OCI-LY7 (cell line): ENCODE measurements around the gene BRMS1. TPM values are rescaled to one million over a fixed set of nuclear protein-coding genes. Genes with fewer than 3 reads are reported as not detected.

ENCODE experiments used
- BruUV-seq: library from RNA; stranded (reverse); fragments of 400-500 nt; replicated peaks from 2 replicates; lab custom pipeline; 2021; lab: Mats Ljungman, UMichigan
- CTCF ChIA-PET: fragments of 300-600 bp; sonication (Branson Sonifier 250); formaldehyde crosslinking; loops from one replicate; lab custom pipeline; 2022; ENCODE audit warnings: antibody characterized with exemption; ENCODE audit not compliant: unreplicated experiment; lab: Charles Lee
- POLR2A ChIA-PET: fragments of 300-600 bp; sonication (Branson Sonifier 250); formaldehyde crosslinking; loops from one replicate; lab custom pipeline; 2022; ENCODE audit warnings: antibody characterized with exemption; lab: Charles Lee
- DNase-seq: peaks from one replicate; pipeline ENCODE4 v3.0.0-alpha.2; 2015; ENCODE audit warnings: low spot score
- H2AFZ ChIP-seq: fragments of 200-600 bp; sonication (generic), shearing (Covaris generic); 2 replicates; pipeline ENCODE4 v1.6.1; 2014; ENCODE audit warnings: mild to moderate bottlenecking, antibody characterized with exemption, low read length, moderate library complexity
- H3K27ac ChIP-seq: fragments of 200-600 bp; sonication (generic); 2 replicates; pipeline ENCODE4 v1.5.1; 2014; ENCODE audit warnings: mixed run types, low read depth, mild to moderate bottlenecking, moderate library complexity, low read length, inconsistent platforms; ENCODE audit not compliant: poor library complexity, severe bottlenecking
- H3K36me3 ChIP-seq: fragments of 200-600 bp; sonication (generic); 2 replicates; pipeline ENCODE4 v1.6.1; 2014; ENCODE audit warnings: mild to moderate bottlenecking, antibody characterized with exemption, low read length, moderate library complexity, mixed read lengths; ENCODE audit not compliant: insufficient read depth
- H3K4me1 ChIP-seq: fragments of 200-600 bp; sonication (generic); 2 replicates; pipeline ENCODE4 v1.5.1; 2014; ENCODE audit warnings: mild to moderate bottlenecking, low read length; ENCODE audit not compliant: insufficient read depth, poor library complexity, severe bottlenecking
- H3K4me2 ChIP-seq: fragments of 200-600 bp; sonication (generic); 2 replicates; pipeline ENCODE4 v1.6.1; 2014; ENCODE audit warnings: mild to moderate bottlenecking, low read length
- H3K4me3 ChIP-seq: fragments of 200-600 bp; sonication (generic); 2 replicates; pipeline ENCODE4 v1.5.1; 2014; ENCODE audit warnings: mild to moderate bottlenecking, low read depth, low read length; ENCODE audit not compliant: poor library complexity, severe bottlenecking
- H3K79me2 ChIP-seq: fragments of 200-600 bp; sonication (generic); 2 replicates; pipeline ENCODE4 v1.6.1; 2016; ENCODE audit warnings: low read depth, mild to moderate bottlenecking, low read length, moderate library complexity, mixed read lengths; ENCODE audit not compliant: insufficient read depth
- H3K9me2 ChIP-seq: fragments of 200-600 bp; sonication (generic); 2 replicates; pipeline ENCODE4 v1.6.1; 2016; ENCODE audit warnings: mild to moderate bottlenecking, low read length, mixed read lengths; ENCODE audit not compliant: insufficient read depth
- H3K9me3 ChIP-seq: fragments of 200-600 bp; sonication (generic); 2 replicates; pipeline ENCODE4 v1.6.1; 2014; ENCODE audit warnings: mild to moderate bottlenecking, mixed run types, low read length, mixed read lengths
- H4K20me1 ChIP-seq: fragments of 200-600 bp; sonication (generic); 2 replicates; pipeline ENCODE4 v1.6.1; 2014; ENCODE audit warnings: mild to moderate bottlenecking, antibody characterized with exemption, low read length, moderate library complexity, mixed read lengths; ENCODE audit not compliant: insufficient read depth
- EZH2phosphoT487 ChIP-seq: fragments of 200-600 bp; sonication (generic); IDR thresholded peaks from 2 replicates; pipeline ENCODE4 v1.6.1; 2018; ENCODE audit warnings: low read depth, borderline replicate concordance, mild to moderate bottlenecking, mixed run types, antibody characterized with exemption, low read length, moderate library complexity, mixed read lengths
- intact Hi-C: fragments of 100-400 bp; cut with micrococcal nuclease; formaldehyde crosslinking; loops from one replicate; pipeline ENCODE4 v1.10.0; 2022; ENCODE audit not compliant: unreplicated experiment
- total RNA-seq, 2 experiments: library from RNA; depleted of rRNA in 1 of 2; stranded (reverse); fragments of >200 nt in 1 of 2; shearing (Covaris generic) in 1 of 2; gene quantifications; 2 replicates each; pipeline ENCODE4 v1.2.3, GENCODE V29; 2014 to 2022
- TF ChIP-seq, protein P1 (sequence below): fragments of 200-600 bp; sonication (generic); conservative IDR thresholded peaks from 2 replicates; pipeline ENCODE4 v1.5.1; 2014; ENCODE audit warnings: mild to moderate bottlenecking, antibody characterized with exemption, low read length, moderate library complexity, mixed read lengths

Gene BRMS1
- total RNA-seq, 2 experiments from 2014 or later = 43.1 to 43.8 TPM

DNA sequence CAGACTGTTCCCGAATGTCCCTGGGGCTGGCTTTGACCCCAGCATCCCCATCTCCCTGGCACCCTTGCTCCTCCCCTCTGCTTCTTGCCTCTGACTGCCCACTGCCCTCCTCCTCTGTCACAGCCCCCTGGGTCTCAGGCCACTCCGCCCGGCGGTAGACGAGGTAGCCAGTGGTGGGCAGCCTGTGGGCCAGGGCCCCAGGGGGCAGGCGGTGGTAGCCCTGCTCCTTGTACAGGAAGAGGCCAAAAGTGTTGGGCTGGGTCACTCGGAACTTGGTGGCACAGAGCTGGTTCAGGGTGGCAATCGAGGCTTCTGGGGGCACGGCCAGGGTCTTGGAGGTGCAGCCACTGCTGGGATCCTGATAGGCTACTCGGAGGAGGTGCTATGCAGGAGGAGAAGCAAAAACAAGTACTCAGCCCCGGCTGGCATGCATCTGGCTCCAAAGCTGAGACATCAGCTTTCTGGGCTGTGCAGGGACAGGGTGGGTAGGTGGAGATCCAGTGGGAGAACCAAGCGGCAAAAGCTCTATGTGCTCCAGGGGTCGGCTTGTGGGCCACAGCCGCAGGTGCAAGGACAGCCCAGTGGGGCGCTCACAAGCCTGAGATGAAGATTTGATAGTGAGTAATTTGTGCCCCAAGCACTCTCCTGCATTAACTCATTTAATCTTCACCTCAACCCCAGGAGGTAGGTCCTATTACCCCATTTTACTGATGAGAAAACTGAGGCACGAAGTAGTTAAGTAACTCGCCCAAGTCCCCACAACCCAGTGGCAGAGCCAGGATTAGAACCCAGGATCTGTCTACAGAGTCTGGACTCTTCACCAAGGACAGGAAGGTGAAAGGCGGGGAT is 12.3 kb downstream of the BRMS1 start:
- POLR2A ChIA-PET = interaction anchor here (1.2 kb wide), 1 partner anchor 20 kb away, joined by 4 read pairs; no protein-coding TSS in a partner anchor

DNA sequence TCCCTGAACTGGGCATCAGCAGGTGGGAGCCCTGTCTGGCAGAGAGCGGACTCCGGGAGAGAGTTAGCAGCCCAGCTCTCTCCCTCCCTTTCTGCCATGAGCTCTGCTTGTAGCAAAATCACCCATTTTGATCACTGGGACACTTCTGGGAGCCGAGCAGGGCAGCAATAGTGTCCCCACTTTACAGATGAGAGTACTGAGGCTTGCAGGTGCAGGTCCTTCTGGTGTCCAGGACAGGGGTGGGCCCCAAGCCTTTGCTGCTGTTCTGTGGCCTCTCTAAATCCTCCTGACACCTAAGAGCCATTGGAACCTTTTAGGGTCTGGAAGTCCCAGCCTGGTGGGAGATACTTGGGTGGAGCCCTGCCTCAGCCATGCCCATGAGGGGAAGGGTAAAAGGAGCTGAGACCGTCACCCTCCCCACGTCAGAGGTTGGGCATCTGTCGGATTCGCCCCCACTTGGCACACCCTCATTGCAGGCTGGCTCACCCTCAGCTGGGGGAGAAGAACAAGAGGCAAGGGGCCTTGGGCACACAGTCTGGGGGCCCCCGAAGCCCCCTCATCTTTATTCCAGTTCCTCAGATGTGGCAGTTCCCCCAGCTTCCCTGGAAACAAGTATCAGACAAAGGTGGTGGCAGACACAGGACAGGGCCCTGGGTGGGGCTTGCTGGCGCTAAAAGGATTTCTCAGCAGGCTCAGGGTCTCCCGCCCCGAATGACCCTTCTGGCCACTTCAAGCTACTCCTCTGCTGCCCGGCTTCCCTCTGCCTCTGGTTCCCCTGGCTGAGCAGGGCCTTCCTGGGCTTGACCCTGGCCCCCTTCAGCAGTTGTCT is 13.1 kb downstream of the BRMS1 start:
- Histone ChIP-seq H3K4me2 (no peak overlapping the region), H3K9me2 (no peaks in the 10 kb centered on the region), H4K20me1 (no peaks in the 10 kb centered on the region), H3K9me3 (no peaks in the 10 kb centered on the region), H2AFZ (no peak overlapping the region), H3K4me1 (peaks cover 33% of the 10 kb centered on the region), H3K79me2 (no peaks in the 10 kb centered on the region), H3K36me3 (peaks cover 3% of the 10 kb centered on the region; the same call in 1 of the 2 replicates), H3K27ac (no peak overlapping the region), H3K4me3 (no peak overlapping the region)
- TF ChIP-seq EZH2phosphoT487 = no peak
- TF ChIP-seq, protein P1, sequence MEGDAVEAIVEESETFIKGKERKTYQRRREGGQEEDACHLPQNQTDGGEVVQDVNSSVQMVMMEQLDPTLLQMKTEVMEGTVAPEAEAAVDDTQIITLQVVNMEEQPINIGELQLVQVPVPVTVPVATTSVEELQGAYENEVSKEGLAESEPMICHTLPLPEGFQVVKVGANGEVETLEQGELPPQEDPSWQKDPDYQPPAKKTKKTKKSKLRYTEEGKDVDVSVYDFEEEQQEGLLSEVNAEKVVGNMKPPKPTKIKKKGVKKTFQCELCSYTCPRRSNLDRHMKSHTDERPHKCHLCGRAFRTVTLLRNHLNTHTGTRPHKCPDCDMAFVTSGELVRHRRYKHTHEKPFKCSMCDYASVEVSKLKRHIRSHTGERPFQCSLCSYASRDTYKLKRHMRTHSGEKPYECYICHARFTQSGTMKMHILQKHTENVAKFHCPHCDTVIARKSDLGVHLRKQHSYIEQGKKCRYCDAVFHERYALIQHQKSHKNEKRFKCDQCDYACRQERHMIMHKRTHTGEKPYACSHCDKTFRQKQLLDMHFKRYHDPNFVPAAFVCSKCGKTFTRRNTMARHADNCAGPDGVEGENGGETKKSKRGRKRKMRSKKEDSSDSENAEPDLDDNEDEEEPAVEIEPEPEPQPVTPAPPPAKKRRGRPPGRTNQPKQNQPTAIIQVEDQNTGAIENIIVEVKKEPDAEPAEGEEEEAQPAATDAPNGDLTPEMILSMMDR = no peak
- ChIA-PET CTCF (no interaction called here), POLR2A (interaction anchor here (1.2 kb wide), 1 partner anchor 20 kb away, joined by 4 read pairs; no protein-coding TSS in a partner anchor)
- intact Hi-C loops = no loop called here
- BruUV-seq = no TSS peak
- no peak for DNase-seq

More for the DNA sequence above, 12.3 kb downstream of the BRMS1 start:
- H3K4me1 ChIP-seq = peaks cover 30% of the 10 kb centered on the region
- no peak for DNase-seq
- TF ChIP-seq EZH2phosphoT487 = no peak
- TF ChIP-seq, protein P1 = no peak
- no peaks in the 10 kb centered on the region for H3K9me3 ChIP-seq
- CTCF ChIA-PET = no interaction called here
- no TSS peak for BruUV-seq
- H3K4me2 ChIP-seq = no peak overlapping the region
- no peaks in the 10 kb centered on the region for H4K20me1 ChIP-seq
- H3K79me2 ChIP-seq = no peaks in the 10 kb centered on the region
- H3K4me3 ChIP-seq = no peak overlapping the region
- H3K9me2 ChIP-seq = no peaks in the 10 kb centered on the region
- H2AFZ ChIP-seq = no peak overlapping the region
- peaks cover 11% of the 10 kb centered on the region for H3K36me3 ChIP-seq
- intact Hi-C loops = no loop called here
- no peak overlapping the region for H3K27ac ChIP-seq
